ENCODE results near the gene CALCA.
"Not testable (repeated sequence)": the region's sequence is repeated elsewhere in the genome, so short reads cannot be mapped to it uniquely, and the experiment has no call there.

CALCA gene

GRCh38 chr11:14971865-14972580, at the start of gene CALCA:
Gene CALCA, minus strand, starts transcription at chr11:14972351. Its CDS starts 1,159 bp downstream, at chr11:14971192.
- no peaks in the 10 kb centered on the region for H3K36me3 ChIP-seq (ENCODE audit: control insufficient read depth in 2 of 2, insufficient read depth in 2 of 2, low read length in 2 of 2)
- H3K9ac ChIP-seq (ENCODE audit: low read length in 2 of 2), result no peak within 1 kb of the TSS
- H3K27ac ChIP-seq (ENCODE audit: low read length), result no peak within 1 kb of the TSS
- peaks cover 45 to 61% of the 10 kb centered on the region in 2 donors for H3K27me3 ChIP-seq (ENCODE audit: control insufficient read depth in 1 of 2, insufficient read depth in 2 of 2, low read length in 2 of 2)
- peaks cover 25% of the 10 kb centered on the region for H3K4me1 ChIP-seq (ENCODE audit: control insufficient read depth, insufficient read depth, low read length)
- H3K9me3 ChIP-seq (ENCODE audit: control insufficient read depth in 2 of 2, low read length in 2 of 2), result no peaks in the 10 kb centered on the region
- H3K4me3 ChIP-seq (ENCODE audit: low read length in 2 of 2), result no peak within 1 kb of the TSS

GRCh38 chr11:15016200-15016599, 44.0 kb upstream of the CALCA start:
- Histone ChIP-seq H3K27ac (ENCODE audit: low read length) (no peak overlapping the region), H3K9ac (ENCODE audit: low read length in 2 of 2) (no peak overlapping the region), H3K4me3 (ENCODE audit: low read length in 2 of 2) (no peak overlapping the region), H3K27me3 (ENCODE audit: control insufficient read depth in 1 of 2, insufficient read depth in 2 of 2, low read length in 2 of 2) (no peaks in the 10 kb centered on the region), H3K4me1 (ENCODE audit: control insufficient read depth, insufficient read depth, low read length) (no peaks in the 10 kb centered on the region), H3K36me3 (ENCODE audit: control insufficient read depth in 2 of 2, insufficient read depth in 2 of 2, low read length in 2 of 2) (no peaks in the 10 kb centered on the region), H3K9me3 (ENCODE audit: control insufficient read depth in 2 of 2, low read length in 2 of 2) (peaks cover 6 to 7% of the 10 kb centered on the region in 2 donors)

GRCh38 chr11:15011776-15012345, 39.7 kb upstream of the CALCA start:
- H3K4me1 ChIP-seq (ENCODE audit: control insufficient read depth, insufficient read depth, low read length), result no peaks in the 10 kb centered on the region
- H3K36me3 ChIP-seq (ENCODE audit: control insufficient read depth in 2 of 2, insufficient read depth in 2 of 2, low read length in 2 of 2), result no peaks in the 10 kb centered on the region
- peaks cover 6 to 7% of the 10 kb centered on the region in 2 donors for H3K9me3 ChIP-seq (ENCODE audit: control insufficient read depth in 2 of 2, low read length in 2 of 2)
- no peak overlapping the region for H3K9ac ChIP-seq (ENCODE audit: low read length in 2 of 2)
- no peak overlapping the region for H3K4me3 ChIP-seq (ENCODE audit: low read length in 2 of 2)
- H3K27me3 ChIP-seq (ENCODE audit: control insufficient read depth in 1 of 2, insufficient read depth in 2 of 2, low read length in 2 of 2), result no peaks in the 10 kb centered on the region
- H3K27ac ChIP-seq (ENCODE audit: low read length), result no peak overlapping the region

GRCh38 chr11:15010865-15011264, 38.7 kb upstream of the CALCA start:
- Histone ChIP-seq H3K9me3 (ENCODE audit: control insufficient read depth in 2 of 2, low read length in 2 of 2) (no peaks in the 10 kb centered on the region), H3K9ac (ENCODE audit: low read length in 2 of 2) (no peak overlapping the region), H3K4me1 (ENCODE audit: control insufficient read depth, insufficient read depth, low read length) (no peaks in the 10 kb centered on the region), H3K4me3 (ENCODE audit: low read length in 2 of 2) (no peak overlapping the region), H3K36me3 (ENCODE audit: control insufficient read depth in 2 of 2, insufficient read depth in 2 of 2, low read length in 2 of 2) (no peaks in the 10 kb centered on the region), H3K27ac (ENCODE audit: low read length) (no peak overlapping the region), H3K27me3 (ENCODE audit: control insufficient read depth in 1 of 2, insufficient read depth in 2 of 2, low read length in 2 of 2) (no peaks in the 10 kb centered on the region)

GRCh38 chr11:15006139-15006759, 34.1 kb upstream of the CALCA start:
- no peaks in the 10 kb centered on the region for H3K27me3 ChIP-seq (ENCODE audit: control insufficient read depth in 1 of 2, insufficient read depth in 2 of 2, low read length in 2 of 2)
- H3K36me3 ChIP-seq (ENCODE audit: control insufficient read depth in 2 of 2, insufficient read depth in 2 of 2, low read length in 2 of 2), result no peaks in the 10 kb centered on the region
- no peak overlapping the region for H3K27ac ChIP-seq (ENCODE audit: low read length)
- H3K4me1 ChIP-seq (ENCODE audit: control insufficient read depth, insufficient read depth, low read length), result no peaks in the 10 kb centered on the region
- no peak overlapping the region for H3K9ac ChIP-seq (ENCODE audit: low read length in 2 of 2)
- H3K9me3 ChIP-seq (ENCODE audit: control insufficient read depth in 2 of 2, low read length in 2 of 2), result no peaks in the 10 kb centered on the region
- no peak overlapping the region for H3K4me3 ChIP-seq (ENCODE audit: low read length in 2 of 2)

- H3K9ac ChIP-seq (ENCODE audit: low read length in 2 of 2); H3K27me3 ChIP-seq (ENCODE audit: control insufficient read depth in 1 of 2, insufficient read depth in 2 of 2, low read length in 2 of 2); H3K9me3 ChIP-seq (ENCODE audit: control insufficient read depth in 2 of 2, low read length in 2 of 2); H3K4me3 ChIP-seq (ENCODE audit: low read length in 2 of 2); H3K4me1 ChIP-seq (ENCODE audit: control insufficient read depth, insufficient read depth, low read length); H3K27ac ChIP-seq (ENCODE audit: low read length); H3K36me3 ChIP-seq (ENCODE audit: control insufficient read depth in 2 of 2, insufficient read depth in 2 of 2, low read length in 2 of 2): not testable (repeated sequence)
Observed at GRCh38 chr11:14988133-14988532, 16.0 kb upstream of the CALCA start.

- H3K4me3 ChIP-seq (ENCODE audit: low read length in 2 of 2), result no peak overlapping the region
- H3K36me3 ChIP-seq (ENCODE audit: control insufficient read depth in 2 of 2, insufficient read depth in 2 of 2, low read length in 2 of 2), result no peaks in the 10 kb centered on the region
- no peaks in the 10 kb centered on the region for H3K9me3 ChIP-seq (ENCODE audit: control insufficient read depth in 2 of 2, low read length in 2 of 2)
- no peaks in the 10 kb centered on the region for H3K27me3 ChIP-seq (ENCODE audit: control insufficient read depth in 1 of 2, insufficient read depth in 2 of 2, low read length in 2 of 2)
- H3K4me1 ChIP-seq (ENCODE audit: control insufficient read depth, insufficient read depth, low read length), result no peaks in the 10 kb centered on the region
- H3K9ac ChIP-seq (ENCODE audit: low read length in 2 of 2), result no peak overlapping the region
- H3K27ac ChIP-seq (ENCODE audit: low read length), result no peak overlapping the region
Observed at GRCh38 chr11:14981507-14981906, 9.4 kb upstream of the CALCA start.

GRCh38 chr11:14980854-14981253, 8.7 kb upstream of the CALCA start:
- no peak overlapping the region for H3K27ac ChIP-seq (ENCODE audit: low read length)
- no peaks in the 10 kb centered on the region for H3K9me3 ChIP-seq (ENCODE audit: control insufficient read depth in 2 of 2, low read length in 2 of 2)

GRCh38 chr11:14977101-14977880, 5.1 kb upstream of the CALCA start:
- H3K4me1 ChIP-seq (ENCODE audit: control insufficient read depth, insufficient read depth, low read length), result peaks cover 20% of the 10 kb centered on the region
- no peak overlapping the region for H3K9ac ChIP-seq (ENCODE audit: low read length in 2 of 2)
- H3K27ac ChIP-seq (ENCODE audit: low read length), result no peak overlapping the region
- peaks cover 29 to 39% of the 10 kb centered on the region in 2 donors for H3K27me3 ChIP-seq (ENCODE audit: control insufficient read depth in 1 of 2, insufficient read depth in 2 of 2, low read length in 2 of 2)
- H3K36me3 ChIP-seq (ENCODE audit: control insufficient read depth in 2 of 2, insufficient read depth in 2 of 2, low read length in 2 of 2), result no peaks in the 10 kb centered on the region
- H3K4me3 ChIP-seq (ENCODE audit: low read length in 2 of 2), result no peak overlapping the region
- no peaks in the 10 kb centered on the region for H3K9me3 ChIP-seq (ENCODE audit: control insufficient read depth in 2 of 2, low read length in 2 of 2)

More at GRCh38 chr11:14980854-14981253, 8.7 kb upstream of the CALCA start:
- Histone ChIP-seq H3K4me3 (ENCODE audit: low read length in 2 of 2) (no peak overlapping the region), H3K27me3 (ENCODE audit: control insufficient read depth in 1 of 2, insufficient read depth in 2 of 2, low read length in 2 of 2) (peaks cover 0 to 4% of the 10 kb centered on the region in 2 donors), H3K4me1 (ENCODE audit: control insufficient read depth, insufficient read depth, low read length) (no peaks in the 10 kb centered on the region), H3K36me3 (ENCODE audit: control insufficient read depth in 2 of 2, insufficient read depth in 2 of 2, low read length in 2 of 2) (no peaks in the 10 kb centered on the region), H3K9ac (ENCODE audit: low read length in 2 of 2) (no peak overlapping the region)

- peak overlapping the region in 1 of 2 donors; percentile 60 for H3K4me3 ChIP-seq (ENCODE audit: low read length in 2 of 2)
- H3K27me3 ChIP-seq (ENCODE audit: control insufficient read depth in 1 of 2, insufficient read depth in 2 of 2, low read length in 2 of 2), result peaks cover 39 to 53% of the 10 kb centered on the region in 2 donors
Observed at GRCh38 chr11:14975252-14975587, 3.1 kb upstream of the CALCA start.

More at GRCh38 chr11:14975252-14975587, 3.1 kb upstream of the CALCA start:
- H3K9ac ChIP-seq (ENCODE audit: low read length in 2 of 2), result no peak overlapping the region
- no peaks in the 10 kb centered on the region for H3K36me3 ChIP-seq (ENCODE audit: control insufficient read depth in 2 of 2, insufficient read depth in 2 of 2, low read length in 2 of 2)
- H3K27ac ChIP-seq (ENCODE audit: low read length), result no peak overlapping the region
- H3K9me3 ChIP-seq (ENCODE audit: control insufficient read depth in 2 of 2, low read length in 2 of 2), result no peaks in the 10 kb centered on the region
- H3K4me1 ChIP-seq (ENCODE audit: control insufficient read depth, insufficient read depth, low read length), result peaks cover 25% of the 10 kb centered on the region

Data from stomach smooth muscle (tissue), 2 donors.